CD4-positive, CD25-positive, alpha-beta regulatory T cell (primary cell): ENCODE results near the gene MCMBP. TPM values are rescaled to one million over a fixed set of nuclear protein-coding genes. Genes with fewer than 3 reads are reported as not detected.
"Not testable (repeated sequence)": the region's sequence is repeated elsewhere in the genome, so short reads cannot be mapped to it uniquely, and the experiment has no call there.

Experiments
- ATAC-seq, 2 donors: fragments of 150-1000 bp; cut with Tn5 transposase; one replicate each; pipeline ENCODE4 v1.10.0; 2021; ENCODE audit warnings: low read depth in 2 of 2, moderate number of reproducible peaks in 2 of 2, moderate library complexity in 1 of 2
- DNase-seq, 3 donors: peaks; one replicate each; pipeline versions ENCODE4 v3.0.0 to v3.0.0-alpha.2; 2012 to 2022; ENCODE audit warnings: mixed read lengths in 1 of 3
- H3K27ac ChIP-seq: one replicate; pipeline ENCODE4 v1.7.0; 2013; ENCODE audit warnings: mild to moderate bottlenecking, low read length; ENCODE audit not compliant: insufficient read depth, poor library complexity, severe bottlenecking
- H3K27me3 ChIP-seq: one replicate; pipeline ENCODE4 v1.7.0; 2013; ENCODE audit warnings: low read length; ENCODE audit not compliant: control insufficient read depth, insufficient read depth
- H3K36me3 ChIP-seq: one replicate; pipeline ENCODE4 v1.7.0; 2013; ENCODE audit warnings: mild to moderate bottlenecking, low read length, moderate library complexity; ENCODE audit not compliant: control insufficient read depth, insufficient read depth
- H3K4me1 ChIP-seq: 2 replicates; pipeline ENCODE4 v1.7.0; 2013; ENCODE audit warnings: mild to moderate bottlenecking, low read length; ENCODE audit not compliant: insufficient read depth, control insufficient read depth, poor library complexity, severe bottlenecking
- H3K4me3 ChIP-seq: one replicate; pipeline ENCODE4 v1.7.0; 2013; ENCODE audit warnings: low read depth, mild to moderate bottlenecking, low read length, moderate library complexity
- H3K9me3 ChIP-seq, 2 experiments: 1 replicate in 1 of 2; 2 replicates in 1 of 2; pipeline ENCODE4 v1.7.0; 2013; ENCODE audit warnings: low read length in 2 of 2, mild to moderate bottlenecking in 1 of 2, moderate library complexity in 1 of 2; ENCODE audit not compliant: control insufficient read depth in 2 of 2
- H3K27ac Mint-ChIP-seq, 3 donors: one replicate each; pipeline ENCODE4 v1.8.0; 2020 to 2022; ENCODE audit warnings: mild to moderate bottlenecking in 3 of 3, mixed read lengths in 3 of 3, moderate library complexity in 2 of 3
- H3K27me3 Mint-ChIP-seq: one replicate; pipeline ENCODE4 v1.8.0; 2022; ENCODE audit warnings: mild to moderate bottlenecking, mixed read lengths
- H3K36me3 Mint-ChIP-seq: one replicate; pipeline ENCODE4 v1.8.0; 2020; ENCODE audit warnings: mixed read lengths
- H3K4me1 Mint-ChIP-seq, 4 donors: one replicate each; pipeline ENCODE4 v1.8.0; 2020 to 2022; ENCODE audit warnings: mixed read lengths in 4 of 4, mild to moderate bottlenecking in 1 of 4
- H3K4me3 Mint-ChIP-seq, 4 donors: one replicate each; pipeline ENCODE4 v1.8.0; 2020 to 2022; ENCODE audit warnings: mild to moderate bottlenecking in 4 of 4, mixed read lengths in 4 of 4, moderate library complexity in 3 of 4
- H3K9me3 Mint-ChIP-seq, 7 donors: one replicate each; pipeline ENCODE4 v1.8.0; 2020 to 2022; ENCODE audit warnings: mixed read lengths in 7 of 7, mild to moderate bottlenecking in 3 of 7, moderate library complexity in 2 of 7
- polyA plus RNA-seq, 4 donors: library from polyadenylated mRNA; unstranded; fragments of 300-500 nt; fragmentation: Illumina TruSeq; gene quantifications; one replicate each; pipeline ENCODE4 v1.2.3, GENCODE V29; 2021
- total RNA-seq: library from RNA; stranded (reverse); gene quantifications from one replicate; pipeline ENCODE4 v1.2.3, GENCODE V29; 2022

Gene MCMBP
- total and polyA plus RNA-seq, 5 donors from 2014 or later: 36.1 to 69.6 (median 64.2) TPM

DNA sequence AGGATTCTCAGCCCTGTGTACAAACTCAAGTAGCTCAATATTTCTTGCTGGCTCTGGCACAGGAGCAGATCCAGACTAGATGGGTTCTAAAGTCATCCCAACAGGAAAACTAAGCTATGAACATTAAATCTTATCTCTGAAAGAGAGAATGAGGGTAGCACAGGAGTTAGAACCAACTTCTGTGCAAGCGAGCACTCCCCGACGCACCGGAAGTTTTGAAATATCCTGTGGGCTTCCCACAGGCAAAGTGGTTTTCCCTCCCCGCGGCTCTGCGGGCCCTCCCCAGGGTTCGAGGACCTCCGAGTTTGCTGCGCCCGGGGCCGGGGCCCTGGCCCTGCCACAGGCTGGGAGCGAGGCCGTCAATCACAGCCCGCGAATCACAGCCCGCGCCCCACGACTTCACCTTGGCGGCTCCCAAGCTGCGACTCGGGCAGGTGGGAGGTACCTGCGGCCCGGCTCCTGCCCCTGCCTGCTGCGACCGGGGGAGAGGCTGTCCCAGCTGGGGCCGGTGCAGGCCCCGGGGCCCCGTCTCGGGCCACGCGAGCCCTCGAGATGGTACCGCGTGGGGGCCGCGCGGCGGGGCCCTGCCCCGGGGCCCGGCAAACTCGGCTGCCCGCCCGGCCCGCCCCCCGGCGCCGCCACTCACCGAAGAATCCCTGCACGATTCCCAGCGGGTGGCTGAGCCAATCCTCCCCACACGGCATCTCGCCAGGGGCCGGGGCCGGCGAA lies 598 bp downstream of the MCMBP start:
- H3K27ac ChIP-seq: peak overlapping the region; percentile 90
- Mint-ChIP-seq H3K27ac (peak overlapping the region; percentile 76 to 94 (median 93)), H3K4me1 (peaks cover 21 to 53% (median 43%) of the 10 kb centered on the region in 4 donors), H3K4me3 (peak overlapping the region; percentile 92 to 98 (median 94)), H3K9me3 (peaks cover 0 to 1% (median 0%) of the 10 kb centered on the region in 7 donors), H3K36me3 (peaks cover 4% of the 10 kb centered on the region), H3K27me3 (no peaks in the 10 kb centered on the region)
- no peaks in the 10 kb centered on the region for H3K27me3 ChIP-seq
- H3K9me3 ChIP-seq: no peaks in the 10 kb centered on the region
- ATAC-seq (peak; percentile 14 to 32), DNase-seq (peak; percentile 49 to 69 (median 52))
- peak overlapping the region; percentile 96 for H3K4me3 ChIP-seq
- no peaks in the 10 kb centered on the region for H3K36me3 ChIP-seq
- H3K4me1 ChIP-seq: peaks cover 54% of the 10 kb centered on the region

DNA sequence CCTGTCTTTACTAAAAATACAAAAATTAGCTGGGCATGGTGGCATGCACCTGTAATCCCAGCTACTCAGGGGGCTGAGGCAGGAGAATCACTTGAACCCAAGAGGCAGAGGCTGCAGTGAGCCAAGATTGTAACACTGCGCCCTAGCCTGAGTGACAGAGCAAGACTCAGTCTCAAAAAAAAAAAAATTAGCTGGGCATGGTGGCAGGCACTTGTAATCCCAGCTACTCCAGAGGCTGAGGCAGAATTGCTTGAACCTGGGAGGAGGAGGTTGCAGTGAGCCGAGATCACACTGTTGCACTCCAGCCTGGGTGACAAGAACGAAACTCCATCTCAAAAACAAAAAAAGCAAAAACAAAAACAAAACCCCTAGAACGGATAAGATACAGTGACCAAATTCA lies 3.2 kb downstream of the MCMBP start:
- ATAC-seq, H3K27ac Mint-ChIP-seq, H3K9me3 Mint-ChIP-seq, H3K27ac ChIP-seq, H3K27me3 ChIP-seq, H3K27me3 Mint-ChIP-seq, DNase-seq, H3K9me3 ChIP-seq, H3K36me3 ChIP-seq: not testable (repeated sequence)
- Mint-ChIP-seq H3K4me1 (peaks cover 25 to 73% (median 58%) of the 10 kb centered on the region in 4 donors), H3K4me3 (peak overlapping the region; percentile 22 to 88 (median 62)), H3K36me3 (peaks cover 10% of the 10 kb centered on the region)
- Histone ChIP-seq H3K4me3 (peak overlapping the region; percentile 47), H3K4me1 (peaks cover 54% of the 10 kb centered on the region)

DNA sequence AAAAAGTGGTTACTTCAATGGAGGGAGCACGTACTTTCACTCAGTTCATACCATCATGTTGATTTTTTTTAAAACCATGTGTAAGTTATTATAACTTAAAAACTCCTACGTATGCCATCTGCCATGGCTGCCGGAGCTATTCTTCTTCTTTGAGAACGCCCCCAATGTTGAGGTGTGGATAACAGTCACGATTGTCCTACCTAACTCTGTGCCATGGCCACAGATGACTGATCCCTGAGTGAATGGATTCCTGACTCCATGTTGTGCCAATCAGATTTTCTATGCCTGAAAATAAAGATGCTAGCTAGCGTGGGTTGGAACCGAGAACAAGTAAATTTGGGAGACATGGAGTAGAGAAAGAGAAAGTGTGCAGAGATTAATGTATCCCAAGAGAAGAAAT lies 5.3 kb downstream of the MCMBP start:
- Histone ChIP-seq H3K4me1 (peaks cover 44% of the 10 kb centered on the region), H3K9me3 (no peaks in the 10 kb centered on the region), H3K27ac (no peak overlapping the region), H3K27me3 (no peaks in the 10 kb centered on the region), H3K4me3 (no peak overlapping the region), H3K36me3 (peaks cover 8% of the 10 kb centered on the region)
- H3K9me3 Mint-ChIP-seq: peaks cover 0 to 11% (median 2%) of the 10 kb centered on the region in 7 donors
- H3K27ac Mint-ChIP-seq: peak overlapping the region in 2 of 3 donors; percentile 27 to 65
- H3K36me3 Mint-ChIP-seq: peaks cover 16% of the 10 kb centered on the region
- ATAC-seq (no peak), DNase-seq (no peak)
- H3K27me3 Mint-ChIP-seq: no peaks in the 10 kb centered on the region
- H3K4me1 Mint-ChIP-seq: peaks cover 24 to 80% (median 64%) of the 10 kb centered on the region in 4 donors
- peak overlapping the region in 2 of 4 donors; percentile 21 to 74 for H3K4me3 Mint-ChIP-seq

DNA sequence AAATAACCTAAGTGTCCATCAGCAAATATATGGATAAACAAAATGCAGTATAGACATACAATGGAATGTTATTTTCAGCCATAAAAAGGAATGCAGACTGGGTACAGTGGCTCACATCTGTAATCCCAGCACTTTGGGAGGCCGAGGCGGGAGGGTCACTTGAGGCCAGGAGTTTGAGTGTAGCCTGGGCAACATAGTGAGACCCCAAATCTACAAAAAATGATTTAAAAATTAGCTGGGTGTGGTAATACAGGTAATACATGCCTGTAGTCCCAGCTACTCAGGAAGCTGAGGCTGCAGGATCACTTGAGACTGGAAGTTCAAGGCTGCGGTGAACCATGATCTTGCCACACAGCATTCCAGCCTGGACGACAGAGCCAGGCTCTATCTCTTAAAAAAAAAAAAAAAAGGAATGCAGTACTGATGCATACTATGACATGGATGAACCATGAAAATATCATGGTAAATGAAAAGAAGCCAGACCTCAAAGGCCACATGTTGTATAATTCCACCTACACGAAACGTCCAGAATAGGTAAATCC lies 6.9 kb downstream of the MCMBP start:
- DNase-seq: no peak

DNA sequence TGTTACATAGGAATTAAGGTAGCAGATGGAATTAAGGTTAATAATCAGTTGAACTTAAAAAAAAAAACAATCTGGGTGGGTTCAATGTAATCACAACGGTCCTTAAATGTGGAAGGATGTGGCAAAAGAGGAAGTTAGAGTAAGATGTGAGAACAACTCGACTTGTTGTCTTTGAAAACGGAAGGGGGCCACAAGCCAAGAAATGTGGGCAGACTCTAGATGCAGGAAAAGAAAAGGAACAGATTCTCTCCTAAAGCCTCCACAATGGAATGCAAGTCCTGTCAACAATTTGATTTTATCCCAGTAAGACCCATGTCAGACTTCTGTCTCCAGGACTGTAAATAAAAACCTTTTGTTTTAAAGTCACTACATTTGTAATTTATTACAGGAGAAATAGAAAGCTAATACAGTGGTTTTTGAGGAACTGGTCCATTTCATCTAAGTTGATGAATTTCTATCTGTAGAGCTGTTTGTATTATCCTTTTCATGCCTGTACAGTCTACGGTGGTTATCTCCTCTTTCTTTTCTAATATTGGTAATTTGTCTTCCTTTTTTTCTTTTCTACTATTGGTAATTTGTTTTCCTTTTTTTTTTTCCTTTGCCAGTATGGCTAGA lies 8.6 kb downstream of the MCMBP start:
- peaks cover 15% of the 10 kb centered on the region for H3K36me3 Mint-ChIP-seq
- Histone ChIP-seq H3K36me3 (peaks cover 8% of the 10 kb centered on the region), H3K4me3 (no peak overlapping the region), H3K4me1 (peaks cover 26% of the 10 kb centered on the region), H3K27ac (no peak overlapping the region), H3K27me3 (no peaks in the 10 kb centered on the region), H3K9me3 (no peaks in the 10 kb centered on the region)
- H3K27ac Mint-ChIP-seq: peak overlapping the region in 2 of 3 donors; percentile 29 to 69
- DNase-seq: no peak
- peak overlapping the region in 2 of 4 donors; percentile 3 to 46 for H3K4me3 Mint-ChIP-seq
- peaks cover 21 to 79% (median 65%) of the 10 kb centered on the region in 4 donors for H3K4me1 Mint-ChIP-seq
- H3K9me3 Mint-ChIP-seq: peaks cover 0 to 11% (median 2%) of the 10 kb centered on the region in 7 donors
- no peaks in the 10 kb centered on the region for H3K27me3 Mint-ChIP-seq
- ATAC-seq: no peak

More for the DNA sequence above, 6.9 kb downstream of the MCMBP start:
- H3K9me3 ChIP-seq: no peaks in the 10 kb centered on the region
- no peaks in the 10 kb centered on the region for H3K27me3 ChIP-seq
- peak overlapping the region in 1 of 3 donors; percentile 69 for H3K27ac Mint-ChIP-seq
- peaks cover 0 to 11% (median 2%) of the 10 kb centered on the region in 7 donors for H3K9me3 Mint-ChIP-seq
- peaks cover 16% of the 10 kb centered on the region for H3K36me3 Mint-ChIP-seq
- ATAC-seq: no peak
- H3K4me3 ChIP-seq: no peak overlapping the region
- H3K36me3 ChIP-seq: peaks cover 8% of the 10 kb centered on the region
- H3K4me1 ChIP-seq: peaks cover 36% of the 10 kb centered on the region
- no peaks in the 10 kb centered on the region for H3K27me3 Mint-ChIP-seq
- peak overlapping the region in 1 of 4 donors; percentile 1 for H3K4me3 Mint-ChIP-seq
- no peak overlapping the region for H3K27ac ChIP-seq
- peaks cover 20 to 81% (median 64%) of the 10 kb centered on the region in 4 donors for H3K4me1 Mint-ChIP-seq

DNA sequence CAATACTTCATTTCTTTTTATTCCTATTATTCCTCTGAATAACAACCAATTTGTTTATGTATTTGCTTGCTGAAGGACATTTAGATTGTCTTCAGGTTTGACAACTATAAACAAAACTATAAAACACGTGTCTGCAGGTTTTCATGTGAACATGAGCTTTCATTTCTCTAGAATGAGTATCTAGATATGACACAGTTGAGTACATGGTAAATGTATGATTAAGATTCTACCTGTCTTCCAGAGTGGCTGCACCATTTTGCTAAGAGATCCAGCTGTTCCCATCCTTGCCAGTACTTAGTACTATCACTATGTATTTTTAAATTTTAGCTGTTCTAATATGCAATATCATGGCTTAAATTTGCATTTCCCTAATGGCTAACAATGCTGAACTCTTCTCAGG lies 10.1 kb downstream of the MCMBP start:
- ATAC-seq (no peak), DNase-seq (no peak)
- H3K4me3 Mint-ChIP-seq: no peak overlapping the region
- H3K27me3 ChIP-seq: no peaks in the 10 kb centered on the region
- H3K4me1 ChIP-seq: peaks cover 12% of the 10 kb centered on the region
- H3K27ac ChIP-seq: no peak overlapping the region
- H3K27me3 Mint-ChIP-seq: no peaks in the 10 kb centered on the region
- no peaks in the 10 kb centered on the region for H3K9me3 ChIP-seq
- no peak overlapping the region for H3K27ac Mint-ChIP-seq
- peaks cover 0 to 11% (median 2%) of the 10 kb centered on the region in 7 donors for H3K9me3 Mint-ChIP-seq
- H3K36me3 ChIP-seq: peaks cover 16% of the 10 kb centered on the region
- H3K4me1 Mint-ChIP-seq: peaks cover 16 to 68% (median 56%) of the 10 kb centered on the region in 4 donors
- peaks cover 15% of the 10 kb centered on the region for H3K36me3 Mint-ChIP-seq
- H3K4me3 ChIP-seq: no peak overlapping the region

DNA sequence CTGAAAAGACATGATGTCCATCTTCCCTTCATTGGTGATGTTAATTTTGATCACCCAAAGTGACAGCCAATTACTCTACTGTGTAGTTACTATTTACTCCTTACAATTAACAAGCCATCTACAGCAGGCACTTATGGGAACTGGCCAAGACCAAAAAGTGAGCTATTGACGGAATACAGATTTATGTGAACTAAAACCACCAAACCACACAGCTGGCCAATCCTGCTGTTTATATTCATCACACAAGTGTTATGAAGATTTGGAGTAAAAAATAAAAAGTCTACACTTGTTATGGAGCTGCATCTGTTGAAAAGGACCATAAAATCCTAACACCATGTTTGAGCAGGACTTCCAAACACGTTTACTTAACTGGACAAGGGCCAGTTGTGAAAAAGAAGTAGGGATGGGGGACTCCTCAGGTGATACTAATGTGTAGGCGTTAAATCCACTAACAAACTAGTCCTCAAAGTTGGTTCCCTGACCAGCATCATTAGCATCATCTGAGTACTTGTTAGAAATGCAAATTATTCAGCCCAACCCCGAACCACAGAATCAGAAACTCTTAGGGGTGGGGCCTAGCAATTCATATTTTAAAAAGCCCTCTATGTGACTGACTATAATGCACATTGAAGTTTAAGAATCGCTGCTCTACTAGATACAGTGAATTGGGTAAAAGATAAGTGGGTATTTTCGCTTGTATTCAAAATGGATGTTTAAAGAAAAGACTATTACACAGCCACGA lies 11.6 kb downstream of the MCMBP start:
- Histone ChIP-seq H3K27me3 (no peaks in the 10 kb centered on the region), H3K36me3 (peaks cover 28% of the 10 kb centered on the region), H3K4me1 (peaks cover 9% of the 10 kb centered on the region), H3K27ac (no peak overlapping the region), H3K9me3 (no peaks in the 10 kb centered on the region), H3K4me3 (no peak overlapping the region)
- no peak overlapping the region for H3K4me3 Mint-ChIP-seq
- peak overlapping the region in 2 of 3 donors; percentile 12 to 43 for H3K27ac Mint-ChIP-seq
- peaks cover 16 to 59% (median 49%) of the 10 kb centered on the region in 4 donors for H3K4me1 Mint-ChIP-seq
- ATAC-seq: no peak
- peak in 1 of 3 donors; percentile 21 for DNase-seq
- H3K36me3 Mint-ChIP-seq: peaks cover 19% of the 10 kb centered on the region
- peaks cover 0 to 11% (median 2%) of the 10 kb centered on the region in 7 donors for H3K9me3 Mint-ChIP-seq
- H3K27me3 Mint-ChIP-seq: no peaks in the 10 kb centered on the region
